Left renal pelvis (tissue), 4 donors: ENCODE data around the gene CRACR2B. TPM values are rescaled to one million over a fixed set of nuclear protein-coding genes. Genes with fewer than 3 reads are reported as not detected.
A peak's percentile ranks its signal among the peaks of the same experiment; 100 is the strongest.

ENCODE experiments used
- DNase-seq, 4 donors: peaks; one replicate each; pipeline ENCODE4 v3.0.0-alpha.2; 2013; ENCODE audit warnings: low read depth in 4 of 4, low spot score in 3 of 4
- polyA plus RNA-seq, 4 donors: library from polyadenylated mRNA; unstranded; fragments of 120-200 nt; gene quantifications; one replicate each; pipeline ENCODE4 v1.2.1, GENCODE V29; 2013; ENCODE audit not compliant: insufficient read length in 4 of 4

Gene CRACR2B
- 10 to 100 TPM in 3 of 4 donors, 1 to 10 TPM in 1; 3.6 to 20.3 (median 11.3) TPM for polyA plus RNA-seq

DNA sequence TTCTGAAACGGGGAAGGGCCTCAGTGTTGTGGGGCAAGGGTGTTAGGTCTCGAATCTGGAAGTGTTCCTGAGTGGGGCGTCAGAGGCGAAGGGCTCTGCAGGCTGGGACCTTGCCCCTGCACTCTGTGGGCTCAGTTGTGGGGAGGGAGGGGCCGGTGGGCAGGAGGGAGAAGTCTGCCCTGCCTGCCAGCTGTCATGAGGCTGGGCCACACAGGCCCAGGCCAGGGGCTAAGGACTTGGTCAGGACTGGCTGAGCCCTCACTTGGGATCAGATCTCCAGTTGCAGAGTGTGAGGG, at the start of gene CRACR2B:
Gene CRACR2B (plus strand): TSS at position 23 of the 296 bp plus-strand sequence. CDS start 689 bp downstream, outside the sequence.
- no peak for DNase-seq

DNA sequence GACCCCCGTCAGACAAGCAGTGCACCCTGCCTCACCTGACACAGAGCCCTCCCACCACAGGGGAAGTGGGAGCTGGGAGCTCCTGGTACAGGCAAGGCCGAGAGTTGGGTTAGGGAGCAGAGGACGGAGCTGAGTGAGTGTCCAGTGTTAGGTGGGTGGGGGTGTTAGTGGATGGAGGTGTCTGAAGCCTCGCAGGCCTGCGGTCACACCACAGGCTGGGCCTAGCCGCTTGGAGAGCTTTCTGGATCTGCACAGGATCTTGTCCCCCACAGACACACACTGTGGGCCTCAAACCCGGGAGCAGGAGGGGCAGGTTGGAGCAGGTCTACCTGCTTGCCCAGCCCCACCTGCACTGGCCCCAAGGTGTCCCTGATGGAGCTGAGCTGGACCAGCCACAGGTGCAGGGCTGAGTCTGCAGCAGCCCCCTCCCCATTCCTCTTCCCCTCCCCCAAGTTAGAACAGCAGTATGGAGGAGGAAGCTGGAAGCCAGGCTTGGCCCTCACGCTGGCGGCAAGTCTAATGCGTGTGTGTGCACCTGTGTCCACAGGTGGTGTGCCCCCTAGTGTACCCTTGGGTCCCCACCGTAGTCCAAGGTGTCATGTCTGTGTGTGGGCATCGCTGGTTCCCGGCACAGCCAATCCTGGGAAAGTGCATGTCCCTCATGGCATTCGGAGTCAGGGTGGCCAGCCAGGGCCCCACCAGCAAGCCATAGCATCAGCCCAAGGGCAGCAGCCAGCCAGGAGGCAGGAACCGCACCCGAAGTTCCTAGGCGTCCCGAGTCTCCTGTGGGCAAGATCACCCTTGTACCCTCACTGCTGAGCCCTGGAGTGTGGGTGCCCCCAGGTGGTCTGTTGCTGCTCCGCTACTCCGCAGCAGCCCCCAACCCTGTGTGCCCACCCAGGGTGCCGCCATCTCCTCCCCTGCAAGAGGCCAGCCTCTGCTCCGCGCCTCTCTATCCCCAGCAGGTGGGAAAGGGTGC, 48.5 kb upstream of the CRACR2B start:
- DNase-seq = no peak

DNA sequence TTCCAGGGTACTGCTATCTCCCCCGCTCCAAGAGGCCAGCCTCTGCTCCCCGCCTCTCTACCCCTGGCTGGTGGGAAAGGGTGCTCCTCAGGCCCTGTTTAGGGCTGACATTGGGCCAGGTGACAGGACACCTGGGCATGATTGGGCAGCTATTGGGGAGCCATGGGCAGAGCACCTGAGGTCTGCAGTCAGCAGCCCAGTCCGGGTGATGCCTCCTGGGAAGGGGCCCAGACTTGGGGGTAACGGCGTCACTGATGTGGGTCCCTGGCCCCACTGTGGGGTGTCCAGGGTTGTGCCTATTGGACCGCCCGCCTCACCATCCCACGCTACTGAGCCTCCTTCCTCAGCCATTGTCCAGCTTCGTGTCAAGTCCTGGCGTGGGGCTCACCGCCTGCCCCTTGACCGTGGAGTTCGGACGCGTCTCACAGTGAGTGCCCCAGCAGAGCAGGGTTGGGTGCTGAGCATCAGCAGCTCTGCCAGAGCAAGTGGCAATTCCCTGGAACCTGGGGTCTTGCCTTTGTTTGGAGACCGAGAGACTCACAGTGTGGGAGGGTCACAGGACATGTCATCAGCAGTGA, 47.7 kb upstream of the CRACR2B start:
- no peak for DNase-seq

DNA sequence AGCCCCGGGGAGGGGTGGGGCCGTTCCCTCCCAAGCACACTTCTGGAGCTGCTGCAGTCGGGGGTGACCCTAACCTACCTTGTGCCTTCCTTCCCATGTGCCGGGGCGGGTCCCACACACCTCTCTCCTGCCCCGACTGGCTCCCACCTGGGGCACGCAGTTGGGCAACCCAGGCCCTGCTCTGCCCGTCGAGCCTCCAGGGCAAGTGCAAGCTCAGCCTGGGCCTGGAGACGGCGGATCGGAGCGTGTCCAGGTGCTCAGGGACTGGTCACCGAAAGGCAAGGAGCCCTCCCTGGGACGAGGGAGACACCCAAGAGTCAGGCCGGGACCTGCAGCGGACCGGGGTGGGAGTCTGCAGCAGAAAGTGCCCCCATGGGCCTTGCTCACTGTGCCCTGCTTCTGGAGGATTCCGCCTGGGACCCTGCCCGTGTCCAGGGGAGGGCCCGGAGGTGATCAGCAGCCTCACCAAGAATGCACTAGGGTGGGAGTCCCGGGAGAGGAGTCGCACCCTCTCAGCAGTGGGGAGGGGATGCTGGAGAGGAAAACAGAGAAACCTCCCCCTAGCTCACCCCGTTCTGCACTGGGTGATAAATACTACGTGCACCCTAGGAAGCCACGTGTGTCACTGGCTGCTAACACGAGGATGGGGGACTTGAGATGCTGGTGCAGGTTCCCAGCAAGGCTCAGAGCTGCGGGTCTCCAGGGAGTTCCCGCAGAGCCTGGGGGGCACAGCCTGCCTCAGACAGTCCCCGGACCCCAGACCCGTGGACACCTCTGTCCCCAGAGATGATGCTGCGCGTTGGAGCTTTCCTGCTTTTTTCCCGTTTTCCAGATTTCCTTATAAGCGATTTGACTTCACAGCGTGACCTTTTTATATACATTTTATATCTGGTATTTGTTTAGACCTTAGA, 45.2 kb upstream of the CRACR2B start:
- no peak for DNase-seq

DNA sequence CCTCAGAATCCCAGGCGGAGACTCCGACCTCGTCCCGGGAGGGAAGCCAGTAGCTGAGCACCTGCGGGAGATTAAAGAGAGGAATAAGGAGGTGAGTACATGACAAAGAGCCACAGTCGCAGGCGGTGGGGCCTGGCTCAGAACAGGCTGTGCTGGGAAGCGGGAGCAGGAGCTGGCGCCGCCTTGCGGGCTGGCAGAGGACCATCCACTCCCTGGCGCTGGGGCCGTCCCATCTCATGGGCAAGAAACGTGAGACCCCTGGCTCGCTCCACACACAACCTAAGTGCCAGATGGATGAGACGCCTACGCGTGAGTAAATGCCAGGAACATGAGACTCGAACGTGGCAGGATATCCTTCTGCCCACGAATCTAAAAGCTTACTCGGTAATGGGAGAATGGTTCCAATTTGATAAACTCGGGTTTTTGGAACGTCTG, 44.1 kb upstream of the CRACR2B start:
- peak in 2 of 4 donors; percentile 53 to 76 for DNase-seq

GRCh38 chr11:786235-787083, 41.3 kb upstream of the CRACR2B start:
- DNase-seq = no peak

GRCh38 chr11:787084-787675, 40.5 kb upstream of the CRACR2B start:
- DNase-seq = no peak

DNA sequence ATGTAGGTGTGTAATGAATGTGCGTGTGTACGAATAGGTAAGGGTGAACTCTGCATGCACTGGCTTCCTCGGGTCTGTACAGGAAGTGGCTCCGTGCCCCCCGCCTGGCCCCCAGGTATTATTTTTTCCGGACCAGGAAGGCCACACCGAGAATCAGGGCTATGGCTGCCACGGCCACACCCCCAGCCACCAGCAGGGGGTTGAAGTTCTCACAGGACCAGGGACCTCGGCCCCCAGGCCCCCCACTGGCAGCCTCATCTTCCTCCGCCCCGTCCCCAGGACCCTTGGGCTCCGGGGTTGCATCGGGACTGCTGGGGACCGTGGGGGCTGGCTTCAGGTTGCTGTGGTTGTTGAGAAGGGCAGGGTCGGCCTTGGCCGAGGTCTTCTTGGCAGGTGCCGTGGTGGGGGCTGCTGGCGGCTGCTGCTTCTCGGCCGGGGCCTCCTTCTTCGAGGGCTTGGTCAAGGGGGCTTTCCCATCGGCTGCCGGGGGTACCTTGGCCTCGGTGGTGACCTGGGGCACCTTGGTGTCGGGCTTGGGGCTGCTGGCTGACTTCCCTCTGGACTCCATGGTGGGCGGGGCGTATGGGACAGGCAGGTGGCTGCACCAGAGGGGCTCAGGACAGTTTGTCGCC, 39.6 kb upstream of the CRACR2B start:
- DNase-seq = no peak

DNA sequence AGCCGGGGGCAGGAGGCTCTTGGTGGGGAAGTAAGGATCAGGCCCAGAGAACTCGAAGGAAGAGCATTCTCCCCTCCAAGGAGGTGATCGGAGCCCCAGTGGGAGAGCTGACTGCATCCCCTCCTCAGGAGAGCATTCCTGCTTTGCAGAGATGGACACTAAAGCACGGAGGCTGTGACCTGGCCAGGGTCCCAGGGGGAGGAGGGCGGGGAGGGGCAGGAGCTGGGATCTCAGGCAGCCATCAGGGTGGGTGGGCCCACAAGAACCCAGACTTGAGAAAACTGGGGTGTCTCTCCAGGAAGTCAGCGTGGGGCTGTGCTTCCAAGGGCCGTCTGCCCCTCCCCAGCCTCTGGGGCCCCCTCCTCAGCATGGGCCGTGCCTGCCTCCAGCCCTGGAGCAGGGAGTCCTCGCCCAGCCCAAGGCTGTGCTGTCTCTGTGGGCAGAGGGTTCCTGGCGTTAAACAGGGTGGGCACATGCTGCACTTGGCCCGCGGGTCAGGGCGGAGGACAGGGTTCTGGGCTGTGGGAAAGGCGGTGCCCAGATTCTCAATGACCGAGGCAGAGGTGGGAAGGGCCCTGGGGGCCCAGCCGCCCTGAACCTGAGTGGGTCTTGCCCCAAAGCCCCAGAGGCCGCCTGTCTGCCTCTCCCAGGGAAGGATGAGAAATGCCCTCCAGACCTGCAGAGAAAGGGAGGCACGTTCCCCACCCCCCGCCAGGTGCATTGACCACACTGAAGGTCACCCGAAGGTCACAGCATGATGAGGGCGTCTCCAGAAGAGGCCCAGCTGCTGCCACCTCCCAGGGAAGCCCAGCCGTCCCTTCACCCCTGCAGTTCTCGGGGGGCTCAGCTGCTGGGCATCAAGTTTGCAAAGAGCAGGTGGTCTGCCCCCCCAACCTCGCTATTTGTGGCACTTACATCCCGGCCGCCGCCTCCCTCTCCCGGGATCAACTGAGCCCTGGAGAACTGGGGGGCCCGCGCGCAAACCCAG, 38.5 kb upstream of the CRACR2B start:
- no peak for DNase-seq

DNA sequence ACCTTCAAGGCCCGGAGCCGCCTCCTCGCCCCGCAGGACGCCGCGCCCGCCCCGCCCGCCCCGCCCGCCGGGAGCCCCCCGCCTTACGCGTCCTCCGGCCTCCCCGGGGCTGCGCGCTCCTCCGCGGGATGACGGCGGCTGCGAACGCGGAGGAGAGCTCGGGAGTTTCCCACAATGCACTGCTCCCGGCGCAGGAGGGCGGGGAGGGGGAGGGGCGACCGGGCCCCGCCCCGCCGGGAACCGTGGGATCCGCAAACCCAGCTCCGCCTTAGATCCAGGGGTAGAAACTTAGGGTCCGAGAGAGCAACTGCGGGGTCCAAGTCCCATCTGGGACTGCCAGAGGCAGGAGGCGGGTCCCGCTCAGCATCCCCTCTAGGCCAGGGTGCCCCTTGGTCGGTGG, 37.8 kb upstream of the CRACR2B start, which contains the start of gene CEND1:
Gene CEND1 (minus strand): TSS at position 148 of the 400 bp plus-strand sequence. CDS start 1,514 bp downstream, outside the sequence.
- DNase-seq = no peak

GRCh38 chr11:790721-791564, 36.8 kb upstream of the CRACR2B start:
- DNase-seq = no peak

DNA sequence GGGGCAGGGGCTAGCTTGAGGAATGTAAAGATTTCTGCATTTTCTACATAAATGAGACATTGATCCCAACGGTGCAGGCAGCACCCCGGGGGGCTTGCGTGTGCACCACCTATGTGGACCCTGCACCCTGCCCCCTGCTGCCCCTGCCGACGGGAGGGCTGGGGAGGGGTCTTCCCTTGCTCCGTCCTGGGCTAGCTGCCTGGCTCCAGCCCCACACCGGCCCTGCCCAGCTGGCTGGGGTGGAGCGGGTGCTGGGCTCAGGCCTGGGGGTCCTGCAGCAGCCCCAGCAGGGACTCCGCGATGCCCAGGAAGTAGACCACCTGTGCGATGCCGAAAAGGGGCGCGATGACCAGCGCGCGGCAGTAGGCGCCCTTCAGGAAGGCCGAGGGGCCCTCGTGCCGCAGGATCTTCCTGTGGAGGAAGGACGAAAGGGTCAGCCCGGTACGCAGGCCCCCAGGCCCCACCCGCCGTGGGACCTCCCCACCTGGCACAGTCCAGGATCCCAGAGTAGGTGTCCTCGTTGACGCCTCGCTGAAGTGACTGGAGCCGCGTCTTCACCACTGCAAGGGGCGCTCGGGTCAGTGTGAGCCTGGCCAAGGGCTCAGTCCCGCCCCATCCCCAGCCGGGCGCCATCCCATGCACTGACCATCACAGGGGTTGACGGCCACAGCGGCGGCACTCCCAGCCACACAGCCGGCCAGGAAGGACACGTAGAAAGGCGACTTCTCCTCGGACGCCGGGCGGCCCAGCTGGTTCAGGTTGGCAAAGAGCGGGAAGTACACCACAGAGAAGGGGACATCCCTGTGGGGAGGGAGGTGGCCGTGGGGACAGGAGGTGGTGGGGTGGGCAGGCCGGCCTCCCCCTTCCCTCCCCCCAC, 35.8 kb upstream of the CRACR2B start:
- no peak for DNase-seq

- DNase-seq = no peak
These were observed 35.2 kb upstream of the CRACR2B start for GRCh38 chr11:792535-792821.

GRCh38 chr11:792873-793272, 34.8 kb upstream of the CRACR2B start:
- DNase-seq = no peak

GRCh38 chr11:793556-793955, 34.2 kb upstream of the CRACR2B start:
- no peak for DNase-seq
